Measurements from ENCODE around the gene JAK2. TPM values are rescaled to one million over a fixed set of nuclear protein-coding genes. Genes with fewer than 3 reads are reported as not detected.

Gene JAK2
- total RNA-seq, 3 donors from 2014 or later: 28.8 to 46.9 (median 35.4) TPM

- H3K36me3 ChIP-seq: peaks cover 12% of the 10 kb centered on the region
- H3K4me3 ChIP-seq: no peak overlapping the region
- TF ChIP-seq CTCF (IDR thresholded peaks at IDR 0.05) (no peak), POLR2A (IDR thresholded peaks at IDR 0.05) (no peak), POLR2AphosphoS5 (IDR thresholded peaks at IDR 0.05) (no peak)
- no peaks in the 10 kb centered on the region for H3K27me3 ChIP-seq
- peaks cover 11 to 24% of the 10 kb centered on the region in 2 donors for H3K9me3 ChIP-seq
- H3K4me1 ChIP-seq: no peaks in the 10 kb centered on the region
- no peak overlapping the region for H3K27ac ChIP-seq
- intact Hi-C loops (cut with DNase I; ENCODE audit: low total_unique reads): no loop called here
- no peak for DNase-seq (ENCODE audit: low spot score in 2 of 2)
Measured at GRCh38 chr9:5112646-5113045, 127.6 kb downstream of the JAK2 start.

- TF ChIP-seq POLR2AphosphoS5 (IDR thresholded peaks at IDR 0.05) (no peak), CTCF (IDR thresholded peaks at IDR 0.05) (no peak), POLR2A (IDR thresholded peaks at IDR 0.05) (no peak)
- no peaks in the 10 kb centered on the region for H3K27me3 ChIP-seq
- H3K36me3 ChIP-seq: peaks cover 12% of the 10 kb centered on the region
- DNase-seq (ENCODE audit: low spot score in 2 of 2): no peak
- intact Hi-C loops (cut with DNase I; ENCODE audit: low total_unique reads): no loop called here
- no peak overlapping the region for H3K27ac ChIP-seq
- H3K4me3 ChIP-seq: no peak overlapping the region
- peaks cover 11 to 24% of the 10 kb centered on the region in 2 donors for H3K9me3 ChIP-seq
- no peaks in the 10 kb centered on the region for H3K4me1 ChIP-seq
Measured at GRCh38 chr9:5113523-5113922, 128.5 kb downstream of the JAK2 start.

- intact Hi-C loops (cut with DNase I; ENCODE audit: low total_unique reads): no loop called here
- DNase-seq (ENCODE audit: low spot score in 2 of 2): no peak
- TF ChIP-seq POLR2AphosphoS5 (IDR thresholded peaks at IDR 0.05) (no peak), CTCF (IDR thresholded peaks at IDR 0.05) (no peak), POLR2A (IDR thresholded peaks at IDR 0.05) (no peak)
Measured at GRCh38 chr9:5113994-5114748, 129.1 kb downstream of the JAK2 start.

GRCh38 chr9:5122116-5122515 lies 137.0 kb downstream of the JAK2 start:
- H3K27me3 ChIP-seq: no peaks in the 10 kb centered on the region
- no peak for TF ChIP-seq POLR2A (IDR thresholded peaks at IDR 0.05)
- TF ChIP-seq POLR2AphosphoS5 (IDR thresholded peaks at IDR 0.05): no peak
- TF ChIP-seq CTCF (IDR thresholded peaks at IDR 0.05): no peak
- intact Hi-C loops (cut with DNase I; ENCODE audit: low total_unique reads): no loop called here
- H3K4me1 ChIP-seq: no peaks in the 10 kb centered on the region
- H3K36me3 ChIP-seq: peaks cover 8% of the 10 kb centered on the region
- no peak overlapping the region for H3K4me3 ChIP-seq
- peaks cover 0 to 6% of the 10 kb centered on the region in 2 donors for H3K9me3 ChIP-seq
- no peak overlapping the region for H3K27ac ChIP-seq
- no peak for DNase-seq (ENCODE audit: low spot score in 2 of 2)

More at GRCh38 chr9:5113994-5114748, 129.1 kb downstream of the JAK2 start:
- no peaks in the 10 kb centered on the region for H3K4me1 ChIP-seq
- no peak overlapping the region for H3K4me3 ChIP-seq
- H3K36me3 ChIP-seq: peaks cover 12% of the 10 kb centered on the region
- H3K27ac ChIP-seq: no peak overlapping the region
- peaks cover 11 to 24% of the 10 kb centered on the region in 2 donors for H3K9me3 ChIP-seq
- no peaks in the 10 kb centered on the region for H3K27me3 ChIP-seq

GRCh38 chr9:5122516-5122915 lies 137.4 kb downstream of the JAK2 start:
- TF ChIP-seq CTCF (IDR thresholded peaks at IDR 0.05) (no peak), POLR2A (IDR thresholded peaks at IDR 0.05) (no peak), POLR2AphosphoS5 (IDR thresholded peaks at IDR 0.05) (no peak)
- intact Hi-C loops (cut with DNase I; ENCODE audit: low total_unique reads): no loop called here
- H3K36me3 ChIP-seq: peaks cover 8% of the 10 kb centered on the region

More at GRCh38 chr9:5122516-5122915, 137.4 kb downstream of the JAK2 start:
- peaks cover 0 to 6% of the 10 kb centered on the region in 2 donors for H3K9me3 ChIP-seq
- no peak for DNase-seq (ENCODE audit: low spot score in 2 of 2)
- H3K4me1 ChIP-seq: no peaks in the 10 kb centered on the region
- H3K27ac ChIP-seq: no peak overlapping the region
- no peak overlapping the region for H3K4me3 ChIP-seq
- H3K27me3 ChIP-seq: no peaks in the 10 kb centered on the region
